GM21360 (cell line): ENCODE data around the gene LRBA.
"Not testable (repeated sequence)": the region's sequence is repeated elsewhere in the genome, so short reads cannot be mapped to it uniquely, and the experiment has no call there.

ENCODE experiments used
- ATAC-seq: cut with Tn5 transposase; IDR thresholded peaks from one replicate; pipeline ENCODE4 v1.9.1; 2021; ENCODE audit warnings: mild to moderate bottlenecking, moderate library complexity; ENCODE audit not compliant: unreplicated experiment

LRBA gene

DNA sequence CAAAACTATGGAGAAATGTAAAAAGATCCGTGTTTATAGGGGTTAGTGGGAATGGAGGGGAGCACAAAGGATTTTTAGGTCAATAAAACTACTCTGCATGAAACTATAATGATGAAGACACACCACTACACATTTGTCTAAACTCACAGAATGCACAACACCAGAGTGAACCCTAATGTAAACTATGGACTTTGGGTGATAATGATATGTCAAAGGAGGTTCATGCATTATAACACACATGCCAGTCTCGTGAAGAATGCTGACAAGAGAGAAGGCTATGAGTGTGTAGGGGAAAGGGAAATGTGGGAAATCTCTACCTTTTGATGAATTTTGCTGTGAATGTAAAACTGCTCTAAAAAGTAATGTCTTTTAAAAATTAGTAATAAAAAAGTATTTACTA lies 249.9 kb downstream of the LRBA start:
- no peak for ATAC-seq

DNA sequence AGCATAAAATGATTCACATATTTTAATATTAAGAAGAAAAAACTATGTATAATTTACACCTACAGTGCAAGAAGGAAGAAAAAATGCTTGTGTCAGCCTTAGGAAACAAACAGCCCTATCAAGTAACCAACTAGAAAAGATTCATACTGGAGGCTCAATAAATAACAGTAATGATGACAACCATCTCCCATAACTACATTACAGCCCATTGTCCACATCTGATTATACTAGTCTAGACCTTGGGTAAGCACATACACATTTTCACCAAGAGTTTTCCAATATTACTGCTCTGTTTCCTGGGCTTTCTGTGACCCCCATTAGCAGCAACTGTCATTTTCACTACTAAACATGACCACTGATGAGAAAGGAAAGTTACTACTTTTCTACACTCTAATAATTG lies 263.4 kb downstream of the LRBA start:
- ATAC-seq = no peak

DNA sequence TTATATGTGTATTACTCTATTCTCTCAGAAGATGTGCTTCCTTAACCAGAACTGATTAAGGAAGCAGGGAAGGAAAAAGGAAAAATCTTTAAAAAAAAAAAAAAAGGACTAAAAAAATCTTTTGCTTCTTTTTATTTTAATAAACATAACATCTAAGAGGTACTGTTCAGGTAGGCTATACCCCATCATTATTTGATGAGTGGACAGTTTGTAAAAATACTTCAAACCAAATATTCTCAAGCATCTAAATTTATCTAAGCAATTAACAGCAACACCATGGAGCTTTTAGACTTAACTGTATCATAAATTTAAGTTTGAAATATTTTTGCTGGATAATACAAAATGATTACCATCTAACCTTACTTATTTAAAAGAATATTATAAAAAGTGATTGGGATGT lies 264.3 kb downstream of the LRBA start:
- no peak for ATAC-seq

DNA sequence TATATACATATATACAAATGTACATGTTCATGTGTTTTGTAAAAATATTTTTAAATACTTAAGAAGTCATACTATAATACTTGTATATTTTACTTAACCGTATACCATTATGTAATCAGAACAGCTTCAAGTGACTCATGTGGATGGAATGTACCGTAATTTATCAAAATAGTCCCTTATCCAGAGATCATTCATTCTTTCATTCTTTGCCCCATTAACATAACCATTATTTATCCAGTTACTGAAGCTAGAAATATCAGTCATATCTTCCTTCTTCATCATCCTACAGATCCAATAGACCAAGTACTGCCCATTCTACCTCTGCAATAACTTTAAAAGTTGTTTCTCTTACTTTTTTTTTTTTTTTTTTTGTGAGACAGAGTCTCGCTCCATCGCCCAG lies 268.9 kb downstream of the LRBA start:
- no peak for ATAC-seq

DNA sequence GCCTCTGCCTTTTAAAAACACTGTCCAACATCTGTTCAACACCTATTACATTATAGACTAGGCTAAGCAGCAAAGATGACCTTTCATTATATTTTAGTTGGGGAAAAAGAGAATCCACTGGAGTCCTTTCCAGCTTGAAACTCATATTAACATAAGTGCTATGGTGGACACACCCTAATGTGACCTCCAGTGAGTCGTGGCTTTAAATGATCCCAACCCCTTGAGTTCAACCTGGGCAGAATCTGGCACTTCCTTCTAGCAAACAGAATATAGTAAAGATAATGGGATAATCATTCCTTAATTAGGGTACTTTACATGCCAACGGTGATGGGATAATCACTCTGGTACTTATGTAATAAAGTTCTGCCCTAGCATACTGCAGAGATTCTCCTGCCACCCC lies 270.5 kb downstream of the LRBA start:
- no peak for ATAC-seq

DNA sequence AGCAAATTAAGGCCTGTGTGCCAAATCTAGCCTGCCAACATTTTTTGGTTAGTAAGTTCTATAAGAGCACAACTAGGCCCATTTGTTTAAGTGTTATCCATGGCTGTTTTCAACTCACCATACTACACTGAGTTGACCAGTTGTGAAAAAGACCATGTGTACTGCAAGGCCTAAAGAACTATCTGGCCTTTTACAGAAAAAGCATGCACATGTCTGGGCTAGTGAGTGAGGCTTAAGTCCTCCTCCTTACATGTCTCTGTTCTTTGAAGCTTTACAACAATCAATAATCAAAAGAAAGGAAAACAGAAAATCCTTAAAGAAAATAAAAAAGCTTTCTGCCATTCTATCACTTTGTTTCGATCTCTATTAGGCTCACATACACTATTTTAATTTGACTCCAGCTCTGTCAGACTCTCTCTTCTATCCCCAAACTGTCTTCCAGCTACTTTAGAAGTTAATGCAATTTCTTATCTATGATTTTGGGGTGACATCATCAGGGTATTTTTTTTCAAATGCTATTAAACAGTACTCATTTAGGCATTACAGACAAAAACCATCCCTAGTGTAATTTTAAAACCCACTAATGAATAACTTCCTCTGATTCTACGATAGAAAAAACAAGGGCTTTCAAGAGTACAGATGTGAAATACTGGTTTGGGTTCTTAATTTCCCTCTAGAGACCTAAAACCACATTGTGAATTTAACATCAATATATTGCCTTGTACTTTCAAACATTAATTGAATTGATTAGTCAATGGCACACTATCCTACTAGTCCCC lies 271.3 kb downstream of the LRBA start:
- ATAC-seq = no peak

DNA sequence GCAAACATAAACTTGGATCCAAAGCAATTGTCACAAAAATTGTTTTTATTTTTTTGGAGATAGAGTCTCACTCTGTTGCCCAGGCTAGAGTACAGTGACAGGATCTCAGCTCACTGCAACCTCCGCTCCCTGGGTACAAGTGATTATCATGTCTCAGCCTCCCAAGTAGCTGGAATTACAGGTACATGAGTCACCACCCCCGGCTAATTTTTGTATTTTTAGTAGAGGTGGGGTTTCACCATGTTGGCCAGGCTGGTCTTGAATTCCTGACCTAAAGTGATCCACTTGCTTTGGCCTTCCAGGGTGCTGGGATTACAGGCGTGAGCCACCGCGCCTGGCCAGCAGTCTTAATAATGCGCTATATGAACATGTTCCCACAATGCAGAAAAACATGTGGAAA lies 272.2 kb downstream of the LRBA start:
- not testable (repeated sequence) for ATAC-seq

DNA sequence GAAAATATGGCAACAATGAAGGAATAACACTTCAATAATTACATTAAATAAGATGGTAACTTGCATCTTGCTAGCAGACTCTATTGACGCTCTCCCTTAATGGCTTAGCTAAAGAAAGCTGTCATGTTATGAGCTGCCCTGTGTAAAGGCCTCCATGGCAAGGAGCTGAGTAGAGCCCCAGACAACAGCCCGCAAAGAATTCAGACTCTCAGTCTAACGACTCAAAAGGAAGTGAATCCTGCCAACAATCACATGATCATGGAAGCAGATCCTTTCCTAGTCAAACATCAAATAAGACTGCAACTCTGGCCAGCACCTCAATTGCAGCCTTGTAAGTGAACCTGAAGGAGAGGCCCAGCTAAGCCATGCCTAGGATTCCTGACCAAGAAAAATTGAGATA lies 275.5 kb downstream of the LRBA start:
- ATAC-seq = no peak

DNA sequence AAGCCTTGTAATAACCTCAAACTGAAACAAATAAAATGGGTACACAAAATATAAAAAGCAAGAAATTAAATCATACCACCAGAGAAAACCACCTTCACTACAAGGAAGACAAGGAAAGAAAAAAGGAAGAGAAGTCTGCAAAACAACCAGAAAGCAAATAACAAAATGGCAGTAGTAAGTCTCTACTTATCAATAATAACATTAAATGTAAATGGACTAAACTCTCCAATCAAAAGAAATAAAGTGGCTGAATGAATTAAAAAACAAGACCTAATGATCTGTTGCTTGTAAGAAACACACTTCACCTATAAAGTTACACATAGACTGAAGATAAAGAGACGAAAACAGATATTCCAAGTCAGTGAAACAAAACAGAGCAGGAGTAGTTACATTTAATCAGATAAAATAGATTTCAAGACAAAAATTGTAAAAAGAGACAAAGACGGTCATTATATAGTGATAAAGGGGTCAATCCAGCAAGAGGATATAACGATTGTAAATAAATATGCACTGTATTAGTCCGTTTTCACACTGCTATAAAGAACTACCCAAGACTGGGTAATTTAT lies 289.0 kb downstream of the LRBA start:
- no peak for ATAC-seq

DNA sequence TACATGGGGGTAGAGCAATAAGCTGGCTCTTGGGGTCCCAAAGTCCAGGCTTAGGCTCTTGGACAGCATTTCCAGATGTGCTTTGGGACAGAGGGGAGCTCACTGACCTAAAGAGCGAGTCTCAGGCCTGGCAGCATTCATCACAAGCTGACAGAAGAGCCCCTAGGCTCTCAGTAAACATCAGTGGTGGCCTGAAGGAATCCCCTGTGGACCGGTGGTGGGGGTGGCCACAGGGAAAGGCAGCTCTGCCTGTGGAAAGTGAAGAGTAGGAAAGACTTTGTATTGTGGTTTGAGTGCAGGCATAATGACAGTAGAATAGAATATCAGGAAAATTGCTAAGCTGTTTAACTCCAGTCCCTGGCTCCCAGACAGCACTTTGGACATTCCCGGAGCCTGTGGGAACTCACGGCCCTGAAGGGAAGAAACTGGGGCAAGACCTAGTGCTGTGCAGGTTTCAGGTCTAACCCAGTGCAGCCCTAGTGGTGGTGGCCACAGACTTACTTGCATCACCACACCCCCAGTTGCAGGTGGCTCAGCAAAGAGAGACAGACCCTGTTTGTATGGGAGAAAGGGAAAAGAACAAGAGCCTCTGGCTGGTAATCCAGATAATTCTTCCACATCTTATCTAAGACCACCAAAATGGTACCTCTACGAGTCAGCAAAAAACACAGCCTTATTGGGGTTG lies 291.2 kb downstream of the LRBA start:
- ATAC-seq = no peak

DNA sequence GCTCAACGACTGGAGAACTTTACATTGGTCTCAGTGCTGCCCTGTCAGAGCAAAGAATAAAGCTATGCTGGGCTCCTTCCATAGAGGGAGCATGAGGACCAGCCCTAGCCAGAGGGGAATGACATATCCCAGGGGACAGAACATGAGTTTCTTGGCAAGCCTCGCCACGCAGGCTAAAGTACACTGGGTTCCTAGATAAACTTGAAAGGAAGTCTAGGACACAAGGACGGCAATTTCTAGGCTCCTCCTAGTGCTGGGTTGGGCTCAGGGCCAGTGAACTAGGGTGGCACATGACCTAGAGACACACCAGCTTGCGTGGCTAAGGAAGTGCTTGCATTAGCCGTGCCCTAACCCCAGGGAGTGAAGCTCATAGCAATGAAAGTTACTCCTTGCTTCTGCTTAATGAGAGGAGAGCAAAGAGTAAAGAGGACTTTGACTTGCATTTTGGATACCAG lies 292.1 kb downstream of the LRBA start:
- no peak for ATAC-seq

DNA sequence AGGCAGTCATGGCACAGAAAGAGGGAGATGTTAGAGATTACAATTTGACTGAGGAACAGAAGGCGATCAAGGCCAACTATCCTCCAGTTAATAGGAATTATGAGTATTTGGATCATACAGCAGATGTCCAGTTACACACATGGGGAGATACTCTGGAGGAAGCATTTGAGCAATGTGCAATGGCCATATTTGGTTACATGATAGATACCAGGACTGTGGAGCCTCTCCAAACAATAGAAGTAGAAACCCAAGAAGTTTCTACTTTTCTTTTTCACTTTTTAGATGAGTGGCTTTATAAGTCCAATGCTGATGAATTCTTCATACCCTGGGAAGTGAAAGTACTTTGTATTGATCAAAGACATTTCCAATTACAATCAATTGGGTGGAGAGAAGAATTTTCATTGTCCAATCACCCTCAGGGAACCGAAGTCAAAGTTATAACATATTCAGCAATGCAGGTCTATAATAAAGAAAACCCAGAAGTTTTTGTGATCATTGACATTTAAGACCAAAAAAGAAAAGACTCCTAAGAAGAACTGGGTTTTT lies 294.0 kb downstream of the LRBA start:
- peak; percentile 76 for ATAC-seq

DNA sequence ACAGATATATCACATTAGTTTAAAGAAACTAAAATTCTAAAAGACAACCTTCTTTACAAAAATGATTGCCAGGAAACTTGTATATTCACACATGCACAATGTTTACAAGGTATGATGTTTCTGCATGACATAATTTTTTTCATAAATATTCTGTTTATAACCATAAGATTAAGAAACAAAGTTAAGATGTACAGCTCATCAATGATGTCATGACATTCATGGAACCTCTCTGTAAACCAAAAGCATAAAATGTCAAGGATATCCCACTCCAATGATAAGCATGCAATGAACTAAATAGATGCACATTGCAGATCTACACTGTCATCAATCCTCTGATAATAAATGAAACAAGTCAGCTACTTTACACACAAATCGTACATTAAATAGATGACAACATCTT lies 297.1 kb downstream of the LRBA start:
- ATAC-seq = no peak

DNA sequence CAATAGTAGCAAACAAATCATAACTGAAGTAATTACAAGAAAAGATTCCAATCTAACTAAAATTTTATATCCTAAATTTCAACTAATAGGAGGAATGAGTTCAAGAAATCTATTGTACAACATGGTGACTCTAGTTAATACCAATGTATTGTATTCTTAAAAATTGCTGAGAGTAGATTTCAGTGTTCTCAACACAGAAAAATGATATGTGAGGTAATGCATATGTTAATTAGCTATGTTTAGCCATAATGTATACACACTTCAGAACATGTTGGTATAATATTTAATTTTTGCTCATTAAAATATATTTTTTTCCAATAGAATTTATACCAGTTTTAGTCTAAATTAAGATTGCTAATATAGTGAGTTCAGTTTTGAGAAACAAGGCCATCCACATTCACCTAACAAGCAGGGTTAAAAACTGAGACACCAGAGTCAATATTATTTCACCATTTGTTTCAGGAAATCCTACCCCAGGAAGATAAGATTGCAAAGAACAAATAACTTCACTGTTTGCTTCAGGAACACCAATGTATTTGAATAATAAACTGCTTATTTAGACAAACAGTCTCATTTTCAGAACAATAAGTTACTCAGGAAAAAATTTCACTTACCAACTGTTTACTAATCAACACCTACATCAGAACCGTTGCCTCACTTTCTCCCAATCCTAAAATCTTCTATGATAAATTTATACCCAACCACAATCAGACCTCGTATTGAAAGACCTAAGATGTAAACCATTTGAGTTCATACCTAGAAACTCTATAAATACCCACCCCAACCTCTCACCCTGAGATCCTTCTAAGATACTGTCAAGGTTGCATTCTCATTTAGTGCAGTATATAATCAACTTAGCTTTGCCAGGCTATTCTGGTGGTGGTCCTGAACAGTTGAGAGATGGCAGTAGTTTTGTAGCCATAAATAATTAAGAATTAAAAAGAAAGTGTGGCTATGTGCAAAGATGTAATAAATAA lies 300.3 kb downstream of the LRBA start:
- ATAC-seq = no peak

DNA sequence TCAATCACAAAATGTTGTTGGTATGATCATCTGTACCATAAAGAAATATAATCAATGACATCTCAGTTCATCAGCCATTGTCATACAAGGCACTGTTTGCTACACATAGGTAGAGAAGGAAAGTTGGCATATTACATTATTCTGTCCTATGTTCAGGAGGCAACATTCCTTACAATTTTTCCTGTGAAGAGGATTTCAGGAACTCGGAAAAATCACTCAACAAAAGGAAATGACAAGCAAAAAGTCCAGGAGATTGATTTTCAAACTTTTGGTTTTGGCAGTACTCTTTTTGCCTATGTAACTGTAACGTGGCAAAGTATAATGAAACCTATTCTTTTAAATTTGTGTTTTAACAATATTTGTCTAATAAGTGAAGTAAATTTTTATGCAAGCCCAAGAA lies 301.8 kb downstream of the LRBA start:
- no peak for ATAC-seq

DNA sequence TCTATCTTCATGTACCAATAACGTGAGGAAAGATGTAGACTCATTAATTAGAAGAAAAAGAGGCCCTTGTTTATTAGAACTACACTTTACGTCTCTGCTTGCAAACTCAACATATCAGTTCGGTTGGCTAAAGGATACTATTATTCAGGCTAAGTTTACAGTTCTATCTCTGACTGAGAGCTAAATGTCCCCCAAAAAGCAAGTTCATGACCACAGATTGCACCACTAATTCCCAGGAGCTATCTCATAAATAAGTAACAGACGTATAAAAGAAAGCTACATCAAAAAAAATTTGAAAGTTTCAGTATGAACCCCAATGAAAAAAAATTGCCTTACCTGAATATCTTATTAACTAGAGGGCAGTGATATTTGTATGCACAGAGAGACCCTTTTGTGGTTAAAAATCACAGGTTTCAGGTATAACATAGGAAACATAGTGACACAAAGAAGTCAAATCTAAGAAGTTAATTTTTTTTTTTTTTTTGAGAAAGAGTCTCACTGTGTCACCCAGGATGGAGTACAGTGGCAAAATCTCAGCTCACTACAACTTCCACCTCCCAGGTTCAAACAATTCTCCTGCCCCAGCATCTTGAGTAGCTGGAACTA lies 304.2 kb downstream of the LRBA start:
- ATAC-seq = no peak

DNA sequence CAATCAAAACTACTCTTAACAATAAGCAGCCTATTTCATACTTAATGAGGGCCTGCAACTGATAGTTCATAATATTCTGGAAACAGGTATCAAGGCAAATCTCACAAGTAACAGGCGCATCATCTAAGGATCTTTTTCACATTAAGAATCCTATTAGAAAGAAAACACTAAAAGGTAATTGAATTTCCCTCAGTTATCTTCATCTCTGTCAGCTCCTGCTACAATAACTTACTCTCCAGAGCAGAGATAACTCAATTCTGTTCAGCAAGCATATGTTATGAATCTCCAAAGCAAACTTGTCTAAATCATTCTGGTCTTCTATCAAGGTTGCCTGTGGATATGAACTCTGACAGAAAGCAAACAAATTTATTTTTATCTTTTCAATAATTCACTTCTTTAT lies 307.1 kb downstream of the LRBA start:
- no peak for ATAC-seq

DNA sequence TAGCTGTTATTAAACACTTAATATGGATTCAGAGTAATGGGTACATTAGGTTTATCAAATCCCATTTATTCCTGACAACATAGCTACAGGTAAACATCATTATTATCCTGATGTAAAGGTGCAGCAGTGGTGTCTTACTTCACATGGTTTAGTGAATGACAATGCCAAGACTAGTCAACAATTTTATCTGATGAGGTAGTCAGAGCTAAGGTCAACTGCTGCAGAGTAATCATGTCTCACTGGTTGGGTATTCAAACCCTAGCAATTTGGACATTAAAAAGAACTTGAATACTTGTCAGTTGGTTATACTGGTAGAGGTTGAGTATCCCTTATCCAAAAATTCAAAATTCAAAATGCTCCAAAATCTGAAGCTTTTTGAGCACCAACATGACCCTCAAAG lies 315.5 kb downstream of the LRBA start:
- no peak for ATAC-seq

DNA sequence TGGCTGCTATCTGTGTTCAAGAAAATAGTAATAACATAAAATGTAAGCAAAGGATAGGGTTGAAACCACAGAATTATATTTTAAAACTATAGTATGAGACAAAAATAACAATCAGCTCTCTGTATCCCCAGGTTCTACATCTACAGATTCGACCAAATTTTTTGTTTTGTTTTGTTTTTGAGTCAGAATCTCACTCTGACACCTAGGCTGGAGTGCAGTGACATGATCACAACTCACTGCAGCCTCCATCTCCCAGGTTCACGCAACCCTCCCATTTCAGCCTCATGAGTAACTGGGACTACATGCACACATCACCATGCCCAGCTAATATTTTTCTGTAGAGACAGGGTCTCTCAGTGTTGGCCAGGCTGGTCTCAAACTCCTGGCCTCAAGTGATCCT lies 319.9 kb downstream of the LRBA start:
- ATAC-seq = no peak

DNA sequence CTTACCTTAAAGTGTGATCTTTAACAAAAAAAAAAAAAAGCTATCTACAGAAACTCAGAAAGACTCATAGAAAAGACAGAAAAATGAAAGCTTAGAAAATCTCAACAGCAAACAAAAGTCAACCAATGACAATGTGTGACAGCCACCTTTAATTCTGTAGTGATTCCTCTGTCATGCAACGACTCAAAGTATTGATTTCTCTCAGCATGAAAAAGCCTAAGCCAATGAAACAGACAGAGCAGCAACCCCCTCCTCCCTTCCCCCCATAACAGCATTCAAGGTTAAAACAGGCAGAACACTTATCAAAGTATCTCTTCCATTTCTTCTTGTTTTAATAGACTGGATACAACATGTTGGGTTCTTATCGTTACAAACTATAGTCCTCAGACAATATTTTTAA lies 320.6 kb downstream of the LRBA start:
- ATAC-seq = no peak
